Gastroesophageal sphincter (tissue), 3 donors: ENCODE data around the gene ZNF865.

ENCODE experiments used
- EP300 ChIP-seq: sonication (generic); formaldehyde crosslinking; IDR thresholded peaks from one replicate; pipeline ENCODE4 v1.6.1; 2017; ENCODE audit warnings: antibody characterized with exemption, mild to moderate bottlenecking
- TF ChIP-seq, protein P1 (sequence below), 4 experiments: fragments of 200-600 bp in 2 of 4; fragments of 450-650 bp in 2 of 4; sonication (generic) in 1 of 4; IDR thresholded peaks; one replicate each; pipeline ENCODE4 v1.5.1; 2017 to 2019; ENCODE audit warnings: antibody characterized with exemption in 4 of 4, mild to moderate bottlenecking in 2 of 4, moderate library complexity in 2 of 4

DNA sequence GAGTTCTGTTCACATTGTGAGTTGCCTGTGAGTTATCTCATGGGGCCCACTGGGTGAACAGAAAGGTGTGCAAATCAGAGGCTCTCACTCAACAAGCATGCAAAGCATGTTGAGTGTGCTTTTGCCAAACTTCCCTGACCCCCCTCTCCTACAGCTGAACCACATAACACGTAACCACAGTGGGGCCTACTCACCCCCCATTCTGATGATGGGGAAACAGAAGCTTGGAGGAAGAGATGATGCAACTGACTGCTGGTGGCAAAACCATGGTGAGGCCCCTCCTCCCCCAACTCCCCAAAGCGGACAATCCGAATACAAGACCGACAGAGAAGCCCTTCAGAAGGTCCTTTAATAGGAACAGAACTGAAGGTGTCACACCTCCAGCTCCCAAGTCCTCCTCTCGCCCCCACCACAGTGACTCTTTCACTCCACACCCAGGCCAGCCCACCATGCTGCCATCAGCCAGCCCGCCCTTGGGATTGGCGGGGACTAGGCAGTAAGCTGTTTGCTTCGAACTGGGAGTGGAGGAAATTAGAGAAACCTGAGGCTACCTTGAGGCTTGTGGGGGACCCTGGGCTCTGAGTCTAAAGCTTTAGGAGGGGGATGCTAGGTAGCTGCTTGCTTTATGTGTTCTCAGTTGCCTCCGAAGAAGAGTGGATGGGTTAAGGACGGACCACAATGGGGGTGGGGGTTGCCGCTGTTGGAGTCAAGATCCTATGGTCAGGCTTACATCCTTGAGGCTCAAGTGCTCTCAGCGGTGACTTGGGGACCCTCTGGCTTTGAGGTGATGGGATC, 15.2 kb downstream of the ZNF865 start:
- TF ChIP-seq EP300, result no peak
- TF ChIP-seq, protein P1, sequence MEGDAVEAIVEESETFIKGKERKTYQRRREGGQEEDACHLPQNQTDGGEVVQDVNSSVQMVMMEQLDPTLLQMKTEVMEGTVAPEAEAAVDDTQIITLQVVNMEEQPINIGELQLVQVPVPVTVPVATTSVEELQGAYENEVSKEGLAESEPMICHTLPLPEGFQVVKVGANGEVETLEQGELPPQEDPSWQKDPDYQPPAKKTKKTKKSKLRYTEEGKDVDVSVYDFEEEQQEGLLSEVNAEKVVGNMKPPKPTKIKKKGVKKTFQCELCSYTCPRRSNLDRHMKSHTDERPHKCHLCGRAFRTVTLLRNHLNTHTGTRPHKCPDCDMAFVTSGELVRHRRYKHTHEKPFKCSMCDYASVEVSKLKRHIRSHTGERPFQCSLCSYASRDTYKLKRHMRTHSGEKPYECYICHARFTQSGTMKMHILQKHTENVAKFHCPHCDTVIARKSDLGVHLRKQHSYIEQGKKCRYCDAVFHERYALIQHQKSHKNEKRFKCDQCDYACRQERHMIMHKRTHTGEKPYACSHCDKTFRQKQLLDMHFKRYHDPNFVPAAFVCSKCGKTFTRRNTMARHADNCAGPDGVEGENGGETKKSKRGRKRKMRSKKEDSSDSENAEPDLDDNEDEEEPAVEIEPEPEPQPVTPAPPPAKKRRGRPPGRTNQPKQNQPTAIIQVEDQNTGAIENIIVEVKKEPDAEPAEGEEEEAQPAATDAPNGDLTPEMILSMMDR (IDR thresholded peaks at IDR 0.05), result no peak
